ENCODE measurements around the gene SP6.

GRCh38 chr17:47844814-47845715 is 5.9 kb downstream of the SP6 start:
- TF ChIP-seq CTCF (IDR thresholded peaks at IDR 0.05) = no peak
- no peak for TF ChIP-seq HMGA2 (CRISPR knock-in tag; IDR thresholded peaks at IDR 0.05)
- TF ChIP-seq NR1H2 (CRISPR knock-in tag; IDR thresholded peaks at IDR 0.05) = no peak
- TF ChIP-seq CREB1 (CRISPR knock-in tag; IDR thresholded peaks at IDR 0.05) = no peak
- no peak for TF ChIP-seq MAX (CRISPR knock-in tag; IDR thresholded peaks at IDR 0.05)
- TF ChIP-seq JUN (CRISPR knock-in tag; IDR thresholded peaks at IDR 0.05) = no peak
- TF ChIP-seq NFYB (CRISPR knock-in tag; conservative IDR thresholded peaks at IDR 0.05; ENCODE audit: low read depth) = no peak

Data from WTC11 (cell line).